Stimulated activated CD8-positive, alpha-beta memory T cell treated with anti-CD3 and anti-CD28 coated beads, Interleukin-15, amount 100 ng/mL, for 24 hours (primary cell): Measurements from ENCODE around the gene SHANK2.

ENCODE experiments used
- DNase-seq: peaks from one replicate; pipeline ENCODE4 v3.0.0-alpha.2; 2020; ENCODE audit warnings: low read depth

Gene SHANK2

DNA sequence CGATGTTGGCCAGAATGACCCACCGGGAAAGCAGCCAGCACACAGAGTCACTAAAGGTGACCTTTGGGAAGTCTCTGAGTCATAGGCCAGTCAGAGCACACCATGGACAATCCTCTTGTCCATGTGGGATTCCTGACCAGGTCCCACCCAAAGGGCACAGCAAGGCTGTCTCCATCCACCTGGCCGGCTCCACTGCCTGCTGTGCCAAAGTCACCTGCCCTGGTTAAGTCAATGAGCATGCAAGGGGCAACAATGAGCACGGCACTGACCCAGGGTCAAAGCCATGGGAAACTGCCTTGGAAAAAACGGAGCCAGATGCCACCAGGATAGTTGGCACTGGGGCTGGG, 49.8 kb downstream of the SHANK2 start:
- DNase-seq: no peak
